Stimulated activated CD4-positive, alpha-beta T cell treated with anti-CD3 and anti-CD28 coated beads, Interleukin-1b, Interleukin-23, amount 100 ng/mL, for 48 hours (primary cell): ENCODE results near the gene BMF.
A peak's percentile ranks its signal among the peaks of the same experiment; 100 is the strongest.
"Not testable (repeated sequence)": the region's sequence is repeated elsewhere in the genome, so short reads cannot be mapped to it uniquely, and the experiment has no call there.

Experiments
- DNase-seq: peaks from one replicate; pipeline ENCODE4 v3.0.0-alpha.2; 2020

BMF gene

DNA sequence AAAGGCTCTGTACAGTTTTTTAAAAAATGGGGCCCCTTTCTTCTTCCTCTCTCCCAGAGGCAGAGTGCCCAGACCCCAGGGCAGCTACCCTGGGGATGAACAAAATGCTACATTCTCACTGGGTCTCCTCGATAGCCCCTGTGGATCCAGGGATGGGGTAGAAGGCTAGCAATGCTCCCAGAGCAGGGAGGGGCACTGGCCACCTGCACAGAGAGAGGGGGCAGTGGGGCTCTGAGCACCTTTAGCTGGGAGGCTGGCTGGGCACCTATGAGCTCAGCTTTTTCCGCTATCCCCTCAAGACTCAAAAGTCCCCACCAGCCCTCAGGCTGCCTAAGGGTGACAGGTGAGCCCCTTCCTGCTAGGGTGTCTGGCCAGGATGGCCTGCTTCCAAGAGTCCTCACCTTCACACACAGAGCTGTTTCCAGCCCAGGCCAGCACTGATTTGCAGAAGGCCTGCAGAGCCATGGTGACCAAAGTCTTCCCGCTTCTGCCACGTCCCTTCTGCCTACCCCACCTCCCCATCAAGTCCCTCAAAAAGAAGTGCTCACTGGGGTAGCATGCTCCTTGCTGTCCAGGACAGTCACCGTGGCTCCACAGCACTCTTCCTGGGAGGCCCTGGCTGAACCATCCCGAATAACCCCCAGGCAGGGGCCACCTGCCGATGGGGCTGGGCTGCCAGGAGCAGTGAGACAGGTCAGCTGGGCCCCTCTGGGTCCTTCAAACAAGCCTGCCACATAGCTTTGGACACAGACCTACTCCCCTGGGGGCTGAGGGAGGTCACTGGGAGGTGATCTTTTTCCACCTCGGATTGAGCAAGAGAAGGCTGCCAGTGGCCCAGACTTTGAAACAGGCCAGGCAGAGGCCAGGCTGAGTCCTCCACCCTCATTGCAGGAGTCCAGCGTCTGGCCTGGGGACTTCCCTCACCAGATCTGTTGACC lies 20.4 kb downstream of the BMF start:
- no peak for DNase-seq

DNA sequence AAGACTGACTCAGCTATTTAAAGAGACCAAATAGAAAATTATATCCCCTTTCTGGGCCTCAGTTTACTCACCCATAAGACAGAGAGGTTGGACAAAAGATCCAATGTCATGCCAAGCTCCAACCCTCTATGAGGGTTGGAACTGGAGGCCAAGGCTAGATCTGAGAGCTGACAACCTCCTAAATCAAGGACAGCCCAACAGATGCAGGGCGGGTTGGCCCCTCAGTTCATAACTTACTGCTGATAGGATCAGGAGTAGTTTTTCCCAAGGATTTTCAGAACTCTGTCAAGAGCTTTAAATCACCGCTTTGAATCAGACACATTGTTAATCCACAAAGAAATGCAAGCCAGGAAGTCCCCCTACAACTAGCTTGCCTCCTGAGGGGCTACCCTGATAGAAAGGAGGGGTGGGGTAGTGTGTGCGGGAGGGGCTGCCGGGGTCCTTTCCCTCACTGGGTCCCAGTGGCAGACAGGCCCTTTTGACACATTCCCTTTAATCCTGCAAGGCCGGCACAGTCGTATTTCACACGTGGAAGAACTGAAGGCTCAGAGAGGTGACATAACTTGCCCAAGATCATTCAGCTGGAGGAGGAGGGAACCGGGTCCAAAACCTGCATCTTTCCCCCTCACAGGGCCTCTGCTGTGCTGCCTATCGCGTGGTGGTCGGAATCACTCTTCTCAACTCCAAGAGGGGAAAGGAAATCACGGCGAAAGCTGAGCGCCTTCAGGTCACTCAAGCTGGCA lies 21.4 kb downstream of the BMF start:
- DNase-seq: no peak

DNA sequence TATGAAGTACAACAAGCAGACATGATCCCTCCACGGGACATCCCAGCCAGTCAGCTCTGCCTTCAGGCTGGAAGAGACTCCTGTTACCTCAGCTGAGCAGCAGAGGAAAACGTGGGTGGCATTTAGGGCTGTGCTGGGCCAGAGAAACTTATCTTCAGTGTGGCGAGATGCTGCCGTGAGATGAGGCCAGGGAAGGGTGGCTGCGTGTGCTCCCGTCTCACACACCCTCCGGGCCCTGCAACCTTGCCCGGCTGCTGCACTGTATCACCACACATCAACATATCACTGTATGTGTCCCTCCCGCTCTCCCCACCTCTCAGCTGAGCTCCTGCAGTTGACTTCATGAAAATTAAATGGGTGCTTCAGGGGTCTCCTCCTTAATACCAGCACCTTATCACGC lies 23.4 kb downstream of the BMF start:
- no peak for DNase-seq

DNA sequence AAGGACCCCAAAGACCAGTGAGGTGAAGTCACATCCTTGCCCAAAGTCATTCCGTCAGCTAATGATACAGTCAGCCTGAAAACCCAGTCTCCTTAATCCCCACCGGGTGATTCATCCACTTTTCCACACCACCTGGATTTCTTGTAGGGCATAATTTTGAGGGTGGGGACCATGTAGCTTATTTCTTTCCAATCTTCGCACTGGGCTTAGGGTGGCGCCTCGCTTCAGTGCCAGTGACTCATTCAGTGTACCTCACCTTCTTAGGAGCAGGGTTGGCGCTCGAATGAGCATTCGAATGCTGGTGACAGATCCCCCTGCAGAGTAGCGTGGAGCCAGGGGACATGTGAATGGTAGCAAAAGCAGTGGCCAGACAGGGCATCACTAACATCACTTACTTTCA lies 24.0 kb downstream of the BMF start:
- no peak for DNase-seq

DNA sequence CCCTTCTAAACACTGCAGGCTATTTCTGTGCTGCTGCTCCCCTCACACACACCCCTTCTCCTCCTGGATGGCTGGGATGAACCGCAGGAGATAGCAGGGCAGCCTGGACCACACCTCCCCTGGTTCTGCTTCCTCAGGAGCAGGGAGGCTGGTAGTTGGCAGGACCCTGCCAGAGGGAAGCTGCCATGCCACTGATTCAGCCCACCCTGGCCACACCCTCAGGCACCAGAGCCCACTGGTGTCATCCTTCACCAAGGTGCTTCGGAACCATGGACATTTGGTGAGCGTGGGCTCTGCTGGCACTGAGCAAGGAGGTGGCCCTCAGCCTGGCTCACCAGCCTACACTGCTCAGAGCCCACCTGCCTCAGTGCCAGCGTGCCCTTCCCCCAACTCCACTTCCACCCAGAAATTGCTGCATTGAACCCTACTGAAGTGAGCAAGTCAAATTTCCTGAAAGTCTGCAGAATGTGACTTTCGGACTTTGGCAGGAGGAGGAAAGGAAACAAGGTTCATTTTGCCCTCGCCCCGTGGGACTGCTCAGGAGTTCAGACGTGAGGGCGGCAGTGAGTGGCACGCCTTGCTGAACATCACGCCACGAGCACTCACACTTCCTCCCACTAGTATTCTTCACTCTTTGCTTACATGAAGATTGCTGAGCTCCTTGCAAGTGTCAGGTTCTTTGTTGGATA lies 26.3 kb downstream of the BMF start:
- no peak for DNase-seq

DNA sequence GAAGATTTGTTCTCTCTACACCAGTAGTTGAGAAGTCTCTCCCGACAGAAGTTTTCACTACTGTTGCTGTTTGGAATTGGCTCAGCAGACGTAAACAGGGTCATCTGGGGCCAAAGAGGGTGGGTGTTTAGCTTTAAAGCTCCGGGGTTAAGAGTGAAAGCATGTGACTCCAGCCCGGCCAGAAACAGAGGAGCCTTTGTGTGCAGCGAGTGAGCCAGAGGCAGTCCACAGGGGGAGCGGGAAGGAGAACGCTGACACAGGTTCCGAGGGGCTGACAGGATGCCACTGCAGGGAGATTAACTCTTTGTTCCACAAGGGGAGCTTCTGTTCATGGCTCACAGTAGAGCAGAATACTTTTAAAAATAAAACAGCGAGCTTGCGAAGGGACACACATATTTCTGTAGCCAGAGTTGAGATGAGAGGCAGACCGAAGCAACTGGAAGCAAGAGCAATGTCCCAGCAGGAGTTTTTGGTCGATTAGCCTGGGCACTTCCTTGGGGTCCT lies 26.9 kb downstream of the BMF start:
- no peak for DNase-seq

DNA sequence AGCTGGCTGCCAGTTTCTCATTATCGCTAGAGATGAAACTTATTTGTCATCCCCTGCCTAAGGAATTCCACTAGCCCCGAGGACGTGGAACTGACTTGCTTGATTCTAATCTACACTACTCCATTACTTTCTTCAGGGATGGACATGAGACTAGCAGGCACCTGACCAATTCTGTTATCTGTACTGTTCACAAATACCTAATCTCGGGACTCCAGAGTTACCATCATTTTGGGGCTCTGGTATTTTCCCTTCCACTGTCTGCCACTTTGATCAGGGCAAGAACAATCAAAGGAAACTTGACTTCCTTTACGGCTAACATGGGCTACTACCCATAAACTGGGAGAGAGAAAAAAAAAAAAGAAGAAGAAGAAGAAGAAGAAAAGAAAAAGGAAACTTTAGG lies 27.8 kb downstream of the BMF start:
- no peak for DNase-seq

DNA sequence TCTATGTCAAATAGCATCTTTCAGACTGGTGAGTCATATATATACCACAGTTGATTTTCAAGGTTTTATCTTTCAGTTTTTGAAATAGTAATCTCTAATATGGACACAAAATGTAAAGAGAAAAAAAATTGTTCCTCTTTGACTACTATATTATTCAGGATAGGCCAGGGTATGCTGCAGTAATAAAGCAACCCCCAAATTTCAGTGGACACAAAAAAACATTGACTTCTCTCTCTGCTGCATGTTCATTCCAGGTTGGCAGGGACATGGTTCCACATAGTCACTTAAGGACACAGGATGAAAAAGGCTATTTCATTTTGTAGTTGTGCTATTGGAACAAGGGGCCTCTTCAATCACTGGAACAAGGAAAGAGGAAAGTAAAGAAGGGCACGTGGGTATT lies 28.6 kb downstream of the BMF start:
- no peak for DNase-seq

DNA sequence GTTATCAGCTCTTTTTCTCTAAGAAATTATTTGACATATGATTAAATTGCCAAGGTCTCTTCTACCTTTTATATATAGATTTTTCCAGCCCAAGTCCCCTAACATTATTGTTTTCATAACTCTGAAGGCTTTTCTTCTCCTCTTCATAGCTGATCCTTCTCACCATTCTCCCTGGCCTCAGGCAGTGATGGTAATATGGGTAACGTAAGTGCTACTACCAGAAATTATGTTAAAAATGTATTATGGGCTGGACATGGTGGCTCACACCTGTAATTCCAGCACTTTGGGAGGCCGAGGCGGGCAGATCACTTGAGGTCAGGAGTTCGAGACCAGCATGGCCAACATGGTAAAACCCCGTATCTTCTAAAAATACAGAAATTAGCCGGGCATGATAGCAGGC lies 29.2 kb downstream of the BMF start:
- DNase-seq: no peak

DNA sequence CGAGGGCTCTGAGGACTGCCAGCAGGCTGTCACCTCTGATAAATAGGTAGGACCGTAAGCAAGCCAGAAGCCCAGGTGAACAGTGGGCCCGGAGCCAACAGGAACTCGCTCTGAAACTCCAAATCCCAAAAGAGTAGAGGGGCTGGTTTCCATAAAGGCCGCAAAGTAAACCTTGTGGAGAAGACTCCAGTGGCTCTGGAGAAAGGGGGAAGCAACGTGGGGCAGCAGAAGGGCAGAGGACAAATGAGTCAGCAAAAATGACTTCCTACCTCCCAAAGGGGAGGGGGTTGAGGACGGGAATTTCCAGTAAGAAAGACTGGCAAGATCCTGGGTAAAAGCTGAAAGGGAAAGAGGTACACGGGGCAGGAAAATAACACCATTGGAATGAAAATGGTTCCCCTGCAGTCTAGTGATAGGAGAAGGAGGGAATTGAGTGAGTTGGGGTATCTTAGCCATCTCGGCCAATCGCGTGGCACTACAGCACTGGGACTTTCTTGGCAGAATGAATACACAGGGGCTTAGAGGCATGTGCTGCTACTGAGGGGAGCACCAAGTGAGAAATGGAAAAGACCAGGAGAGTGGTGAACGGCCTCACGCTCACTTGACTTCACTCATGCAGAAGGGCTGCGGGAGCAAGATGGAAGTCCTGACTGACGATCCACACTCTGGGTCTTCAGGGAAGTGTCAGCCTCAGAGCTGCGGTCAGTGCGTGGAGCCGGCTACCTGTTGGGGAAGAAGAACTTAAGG lies 33.2 kb downstream of the BMF start:
- no peak for DNase-seq

DNA sequence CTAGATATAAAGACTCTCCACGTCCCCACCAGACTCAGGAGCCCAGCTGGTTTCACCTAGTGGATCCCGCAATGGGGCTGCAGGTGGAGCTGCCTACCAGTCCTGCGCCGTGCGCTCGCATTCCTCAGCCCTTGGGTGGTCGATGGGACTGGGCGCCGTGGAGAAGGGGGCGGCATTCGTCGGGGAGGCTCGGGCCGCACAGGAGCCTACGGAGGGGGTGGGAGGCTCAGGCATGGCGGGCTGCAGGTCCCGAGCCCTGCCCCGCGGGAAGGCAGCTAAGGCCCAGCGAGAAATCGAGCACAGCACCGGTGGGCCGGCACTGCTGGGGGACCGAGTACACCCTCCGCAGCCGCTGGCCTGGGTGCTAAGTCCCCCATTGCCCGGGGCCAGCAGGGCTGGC lies 34.0 kb downstream of the BMF start:
- DNase-seq: not testable (repeated sequence)

DNA sequence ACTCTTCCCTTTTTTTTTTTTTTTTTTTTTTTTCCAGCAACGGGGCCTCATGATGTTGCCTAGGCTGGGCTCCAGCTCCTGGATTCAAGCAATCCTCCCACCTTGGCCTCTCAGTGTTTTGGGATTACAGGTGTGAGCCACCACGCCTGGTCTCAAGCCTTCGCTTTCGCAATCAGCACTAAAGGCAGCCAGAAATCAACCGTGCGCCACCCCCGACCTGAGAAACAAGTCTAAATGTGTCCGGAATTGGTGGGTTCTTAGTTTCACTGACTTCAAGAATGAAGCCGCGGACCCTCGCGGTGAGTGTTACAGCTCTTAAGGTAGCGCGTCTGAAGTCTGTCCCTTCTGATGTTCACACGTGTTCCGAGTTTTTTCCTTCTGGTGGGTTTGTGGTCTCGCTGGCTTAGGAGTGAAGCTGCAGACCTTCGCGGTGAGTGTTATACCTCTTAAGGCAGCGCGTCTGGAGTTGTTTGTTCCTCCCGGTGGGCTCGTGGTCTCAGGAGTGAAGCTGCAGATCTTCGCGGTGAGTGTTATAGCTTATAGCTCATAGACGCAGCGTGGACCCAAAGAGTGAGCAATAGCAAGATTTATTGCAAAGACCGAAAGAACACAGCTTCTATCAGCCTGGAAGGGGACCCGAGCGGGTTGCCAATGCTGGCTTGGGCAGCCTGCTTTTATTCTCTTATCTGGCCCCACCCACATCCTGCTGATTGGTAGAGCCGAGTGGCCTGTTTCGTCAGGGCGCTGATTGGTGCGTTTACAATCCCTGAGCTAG lies 34.8 kb downstream of the BMF start:
- peak; percentile 53 for DNase-seq

DNA sequence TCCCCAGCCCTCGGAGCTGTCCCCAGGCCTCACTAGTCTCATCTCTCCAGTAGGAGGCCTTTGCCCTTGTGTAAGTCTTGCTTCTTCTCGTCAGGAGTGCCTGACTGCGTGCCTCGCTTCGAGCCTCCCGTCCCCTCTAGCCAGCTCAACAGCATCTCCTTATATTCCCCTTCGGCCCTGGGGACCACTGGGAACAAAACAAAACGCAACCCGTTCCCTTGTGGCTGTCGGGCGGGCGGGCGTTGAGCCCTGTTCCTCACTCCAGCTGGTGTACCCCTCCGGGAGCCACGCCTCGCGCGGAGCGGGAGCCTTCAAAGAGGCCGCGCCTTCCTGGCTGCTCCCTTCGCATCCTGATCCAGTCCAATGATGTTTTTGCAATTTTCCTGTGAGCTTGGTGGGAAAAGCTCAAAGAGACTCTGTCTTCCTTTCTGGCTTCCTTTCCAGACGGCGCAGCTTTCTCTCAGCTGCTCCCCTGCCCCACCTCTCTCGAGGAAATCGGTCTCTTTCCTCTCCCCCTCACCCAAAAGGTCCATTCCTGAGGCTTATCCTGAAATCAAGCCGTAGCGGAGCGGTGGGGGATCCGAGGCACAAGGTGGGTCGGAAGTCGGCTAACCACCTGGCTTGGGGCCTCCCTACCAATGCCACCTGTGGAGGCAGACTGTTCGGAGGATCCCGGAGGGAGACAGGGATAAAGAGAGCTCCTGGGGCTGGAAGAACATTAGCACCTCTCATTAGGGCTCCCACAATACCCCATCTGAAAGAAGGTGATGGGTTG lies 36.3 kb downstream of the BMF start:
- DNase-seq: no peak

DNA sequence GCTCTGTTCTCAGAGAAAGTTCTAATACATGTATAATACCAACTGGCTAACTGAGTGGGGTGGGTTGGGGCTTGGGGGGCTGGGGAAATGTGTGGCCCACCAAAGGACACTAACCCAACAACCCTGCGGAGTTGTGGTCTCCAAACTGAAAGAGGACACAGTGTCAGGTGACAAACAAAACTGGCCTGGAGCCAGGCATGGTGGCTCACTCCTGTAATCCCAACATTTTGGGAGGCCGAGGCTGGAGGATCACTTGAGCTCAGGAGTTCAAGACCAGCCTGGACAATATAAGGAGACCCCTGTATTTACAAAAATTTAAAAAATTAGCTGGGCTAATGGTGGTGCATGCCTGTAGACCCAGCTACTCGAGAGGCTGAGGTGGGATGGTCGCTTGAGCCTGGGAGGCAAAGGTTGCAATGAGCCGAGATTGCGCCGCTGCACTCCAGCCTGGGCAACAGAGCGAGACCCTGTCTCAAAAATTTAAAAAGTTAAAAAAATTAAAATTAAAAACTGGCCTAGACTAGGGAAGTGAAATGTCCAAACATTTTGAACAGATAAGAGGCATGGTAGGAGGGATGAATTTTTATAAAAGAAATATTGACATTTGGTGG lies 38.0 kb downstream of the BMF start:
- DNase-seq: no peak

DNA sequence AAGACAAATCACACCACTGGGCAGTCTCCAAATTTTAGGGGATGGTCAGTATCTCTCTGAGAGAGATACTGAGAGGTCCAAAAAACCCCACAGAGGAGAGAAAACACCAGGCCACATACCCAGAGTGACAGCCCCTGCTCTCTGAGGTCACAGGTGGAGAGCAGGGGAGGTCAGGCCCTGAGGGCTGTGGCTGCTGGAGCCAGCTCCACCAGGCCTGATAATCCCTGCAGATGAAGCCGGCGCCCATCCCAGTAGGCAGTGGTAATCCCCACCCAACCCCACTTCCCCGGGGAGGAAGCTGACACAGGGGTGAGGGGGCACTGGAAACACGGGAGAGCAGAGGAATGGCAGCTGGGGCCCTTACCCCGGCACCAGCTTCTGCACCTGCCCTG lies 38.5 kb downstream of the BMF start:
- no peak for DNase-seq

DNA sequence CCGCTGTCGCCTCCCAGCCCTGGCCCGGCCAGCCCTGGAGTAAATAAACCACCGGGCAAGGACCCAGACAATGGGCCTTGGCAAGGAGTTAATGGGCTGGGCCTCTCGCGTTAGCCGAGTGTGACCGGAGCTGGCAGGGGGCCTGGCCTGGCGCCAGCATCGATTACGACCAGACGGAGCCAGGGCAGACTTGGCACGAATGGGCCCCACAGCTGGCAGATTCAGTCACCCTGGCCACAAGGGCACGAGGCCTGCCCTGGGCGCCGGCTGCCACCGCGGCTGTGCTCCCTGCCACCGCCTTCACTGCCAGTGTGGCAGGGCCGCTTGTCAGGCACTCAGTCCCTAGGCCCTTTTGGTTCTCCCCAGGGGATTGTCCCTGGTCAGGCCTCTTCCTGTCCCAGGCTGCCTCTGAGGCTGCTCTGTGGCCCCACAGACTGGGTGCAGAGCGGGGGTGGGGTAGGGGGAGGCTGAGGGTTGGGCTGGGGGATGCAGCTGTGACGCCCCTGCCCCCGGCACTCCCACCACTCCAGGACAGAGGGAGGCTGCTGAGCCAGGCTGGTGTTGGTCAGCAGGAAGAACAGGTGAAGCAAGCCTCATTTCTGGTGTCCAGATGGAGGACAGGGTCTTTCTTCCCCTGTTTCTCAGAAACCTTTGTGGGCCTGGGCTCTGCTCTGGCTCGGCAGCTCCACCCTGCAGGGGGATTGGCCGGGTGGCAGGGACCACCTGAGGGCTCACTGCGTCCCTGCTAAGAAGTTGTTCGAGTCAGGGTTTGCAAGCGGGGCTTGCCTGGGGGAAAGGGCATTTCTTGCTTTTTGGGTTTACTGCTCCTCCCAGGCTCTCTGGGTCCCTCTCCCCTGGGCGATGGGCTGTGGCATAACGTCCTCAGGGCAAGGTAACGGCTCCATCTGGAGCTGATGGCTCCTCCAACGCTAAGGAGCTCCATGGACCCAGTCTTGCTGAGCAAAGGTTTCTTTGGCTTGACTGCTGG lies 39.2 kb downstream of the BMF start:
- no peak for DNase-seq

DNA sequence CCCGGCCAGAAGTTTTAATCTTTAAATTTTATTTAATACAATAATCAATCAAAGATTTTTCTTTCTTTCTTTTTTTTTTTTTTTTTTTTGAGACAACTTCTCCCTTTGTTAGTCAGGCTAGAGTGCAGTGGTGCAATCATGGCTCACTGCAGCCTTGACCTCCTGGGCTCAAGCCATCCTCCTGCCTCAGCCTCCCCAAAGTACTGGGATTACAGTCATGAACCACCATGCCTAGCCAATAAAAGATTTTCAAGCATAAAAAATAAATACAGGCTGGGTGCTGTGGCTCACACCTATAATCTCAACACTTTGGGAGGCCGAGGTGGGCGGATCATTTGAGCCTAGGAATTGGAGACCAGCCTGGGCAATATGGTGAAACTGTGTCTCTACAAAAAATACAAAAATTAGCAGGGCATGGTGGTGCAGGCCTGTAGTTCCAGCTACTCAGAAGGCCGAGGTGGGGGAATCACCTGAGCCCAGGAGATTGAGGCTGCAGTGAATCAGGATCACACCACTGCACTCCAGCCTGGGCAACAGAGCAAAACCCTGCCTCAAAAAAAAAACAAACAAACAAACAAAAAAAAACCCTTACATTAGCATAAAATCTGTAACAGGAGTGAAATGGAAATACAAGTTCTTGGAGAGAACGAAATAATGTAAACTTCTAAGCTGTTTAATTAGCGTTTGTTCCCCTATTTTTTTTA lies 40.6 kb downstream of the BMF start:
- DNase-seq: no peak

DNA sequence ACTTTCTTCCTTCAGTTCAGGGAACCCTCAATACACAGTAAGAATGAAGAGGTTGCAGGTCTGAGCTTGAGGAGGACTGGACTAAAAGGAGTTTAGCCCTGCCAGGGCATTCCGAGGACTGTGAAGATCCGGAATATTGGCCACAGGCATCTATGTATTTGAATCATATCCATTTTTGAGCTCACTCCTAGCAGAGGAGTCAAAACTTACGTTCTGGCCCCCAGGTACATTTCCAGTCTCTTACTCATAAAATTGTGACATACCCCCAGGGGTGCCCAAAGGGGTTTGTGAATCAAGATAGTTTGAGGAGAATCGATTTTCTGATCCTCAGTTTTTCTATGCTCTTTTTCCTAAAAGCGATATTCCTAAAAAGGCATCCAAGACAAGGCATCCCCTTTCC lies 42.1 kb downstream of the BMF start:
- DNase-seq: no peak

DNA sequence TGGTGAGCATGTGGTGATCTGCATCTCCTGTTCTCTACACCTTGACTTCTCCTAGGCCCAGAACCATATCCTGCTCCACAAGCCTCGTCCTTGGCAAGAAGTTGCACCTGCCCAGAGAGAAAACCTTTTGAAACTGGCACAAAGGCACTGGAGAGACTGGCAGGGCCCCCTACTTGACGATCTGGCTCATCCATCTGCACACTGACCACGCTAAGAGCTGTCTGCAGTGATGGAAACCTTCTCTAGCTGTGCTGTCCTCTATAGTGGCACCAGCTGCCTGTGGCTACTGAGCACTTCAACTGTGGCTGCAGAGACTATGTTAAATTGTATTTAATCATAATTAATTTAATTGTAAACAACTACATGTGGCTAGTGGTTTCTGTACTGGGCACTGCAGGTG lies 43.5 kb downstream of the BMF start:
- DNase-seq: no peak
